CD8-positive, alpha-beta memory T cell (primary cell): ENCODE results near the gene PDLIM7. TPM values are rescaled to one million over a fixed set of nuclear protein-coding genes. Genes with fewer than 3 reads are reported as not detected.
A peak's percentile ranks its signal among the peaks of the same experiment; 100 is the strongest.

Source experiments
- CTCF ChIA-PET: fragments of 350-600 bp; sonication (Branson Sonifier 250); formaldehyde crosslinking; loops from one replicate; lab custom pipeline; 2021; ENCODE audit warnings: antibody characterized with exemption; lab: Charles Lee
- POLR2A ChIA-PET: fragments of 350-600 bp; sonication (Branson Sonifier 250); formaldehyde crosslinking; loops from one replicate; lab custom pipeline; 2021; ENCODE audit warnings: antibody characterized with exemption; lab: Charles Lee
- DNase-seq, 5 donors: peaks; one replicate each; pipeline versions ENCODE4 v3.0.0 to v3.0.0-alpha.2; 2020 to 2022; ENCODE audit warnings: mixed read lengths in 1 of 5
- H3K27ac ChIP-seq: one replicate; pipeline ENCODE4 v1.7.0; 2013; ENCODE audit warnings: low read depth, mild to moderate bottlenecking, low read length, moderate library complexity
- H3K27me3 ChIP-seq: 2 replicates; pipeline ENCODE4 v1.7.0; 2013; ENCODE audit warnings: low read length, mild to moderate bottlenecking; ENCODE audit not compliant: insufficient read depth, poor library complexity, severe bottlenecking
- H3K36me3 ChIP-seq: 2 replicates; pipeline ENCODE4 v1.7.0; 2013; ENCODE audit warnings: mild to moderate bottlenecking, low read length, moderate library complexity; ENCODE audit not compliant: insufficient read depth
- H3K4me1 ChIP-seq: 2 replicates; pipeline ENCODE4 v1.7.0; 2013; ENCODE audit warnings: mild to moderate bottlenecking, low read length, moderate library complexity; ENCODE audit not compliant: insufficient read depth
- H3K4me3 ChIP-seq: 2 replicates; pipeline ENCODE4 v1.7.0; 2013; ENCODE audit warnings: mild to moderate bottlenecking, low read length
- H3K9me3 ChIP-seq: 2 replicates; pipeline ENCODE4 v1.7.0; 2013; ENCODE audit warnings: mild to moderate bottlenecking, low read length
- H3K27ac Mint-ChIP-seq, 8 donors: one replicate each; pipeline ENCODE4 v1.8.0; 2020 to 2021; ENCODE audit warnings: mixed read lengths in 8 of 8, mild to moderate bottlenecking in 6 of 8, inconsistent platforms in 3 of 8, moderate library complexity in 3 of 8
- H3K27me3 Mint-ChIP-seq, 2 donors: one replicate each; pipeline ENCODE4 v1.8.0; 2020 to 2021; ENCODE audit warnings: mixed read lengths in 2 of 2, mild to moderate bottlenecking in 1 of 2, moderate library complexity in 1 of 2
- H3K36me3 Mint-ChIP-seq, 3 donors: one replicate each; pipeline ENCODE4 v1.8.0; 2020 to 2021; ENCODE audit warnings: mixed read lengths in 3 of 3, inconsistent platforms in 1 of 3, mild to moderate bottlenecking in 1 of 3
- H3K4me1 Mint-ChIP-seq, 3 donors: one replicate each; pipeline ENCODE4 v1.8.0; 2020 to 2021; ENCODE audit warnings: mixed read lengths in 3 of 3, inconsistent platforms in 1 of 3, mild to moderate bottlenecking in 1 of 3
- H3K4me3 Mint-ChIP-seq, 7 donors: one replicate each; pipeline ENCODE4 v1.8.0; 2020 to 2021; ENCODE audit warnings: mixed read lengths in 7 of 7, mild to moderate bottlenecking in 6 of 7, moderate library complexity in 4 of 7, inconsistent platforms in 2 of 7
- H3K9me3 Mint-ChIP-seq, 5 donors: one replicate each; pipeline ENCODE4 v1.8.0; 2020 to 2022; ENCODE audit warnings: mixed read lengths in 5 of 5, mild to moderate bottlenecking in 3 of 5, moderate library complexity in 2 of 5, inconsistent platforms in 1 of 5
- polyA plus RNA-seq: library from polyadenylated mRNA; unstranded; fragments of 300-500 nt; fragmentation: Illumina TruSeq; gene quantifications from one replicate; pipeline ENCODE4 v1.2.3, GENCODE V29; 2021
- total RNA-seq, 2 experiments: library from RNA; stranded (reverse); gene quantifications; one replicate each; pipeline ENCODE4 v1.2.3, GENCODE V29; 2021

PDLIM7 gene
- total and polyA plus RNA-seq, 3 experiments from 2014 or later, result 6.0 to 30.4 (median 28.4) TPM

- H3K27me3 ChIP-seq, result no peaks in the 10 kb centered on the region
- Mint-ChIP-seq H3K4me1 (peaks cover 0 to 5% (median 0%) of the 10 kb centered on the region in 3 donors), H3K36me3 (peaks cover 0 to 30% (median 0%) of the 10 kb centered on the region in 3 donors), H3K9me3 (no peaks in the 10 kb centered on the region), H3K4me3 (no peak overlapping the region), H3K27me3 (no peaks in the 10 kb centered on the region), H3K27ac (no peak overlapping the region)
- ChIA-PET POLR2A (no interaction called here), CTCF (interaction anchor here (1.3 to 5.5 kb wide), 2 partner anchors 53 to 118 kb away, joined by 5 to 27 read pairs; no protein-coding TSS in a partner anchor)
- H3K27ac ChIP-seq, result peak overlapping the region; percentile 57
- DNase-seq, result peak in 1 of 5 donors; percentile 43
- H3K36me3 ChIP-seq, result peaks cover 22% of the 10 kb centered on the region
- H3K4me1 ChIP-seq, result no peaks in the 10 kb centered on the region
- H3K4me3 ChIP-seq, result no peak overlapping the region
- no peaks in the 10 kb centered on the region for H3K9me3 ChIP-seq
These were observed 10.8 kb upstream of the PDLIM7 start for GRCh38 chr5:177508221-177508611.

GRCh38 chr5:177507596-177508220 is 10.3 kb upstream of the PDLIM7 start:
- peaks cover 0 to 5% (median 0%) of the 10 kb centered on the region in 3 donors for H3K4me1 Mint-ChIP-seq
- ChIA-PET POLR2A (no interaction called here), CTCF (interaction anchor here (1.0 to 5.5 kb wide), 2 partner anchors 36 to 117 kb away, joined by 3 to 27 read pairs; no protein-coding TSS in a partner anchor)
- H3K4me3 Mint-ChIP-seq, result no peak overlapping the region
- H3K27me3 ChIP-seq, result no peaks in the 10 kb centered on the region
- H3K27ac Mint-ChIP-seq, result peak overlapping the region in 2 of 8 donors; percentile 13 to 58
- no peak overlapping the region for H3K27ac ChIP-seq
- DNase-seq, result peak in 1 of 5 donors; percentile 26
- H3K27me3 Mint-ChIP-seq, result no peaks in the 10 kb centered on the region
- H3K36me3 ChIP-seq, result peaks cover 17% of the 10 kb centered on the region
- H3K36me3 Mint-ChIP-seq, result peaks cover 0 to 25% (median 0%) of the 10 kb centered on the region in 3 donors
- H3K9me3 ChIP-seq, result no peaks in the 10 kb centered on the region
- no peaks in the 10 kb centered on the region for H3K4me1 ChIP-seq
- H3K9me3 Mint-ChIP-seq, result no peaks in the 10 kb centered on the region
- H3K4me3 ChIP-seq, result no peak overlapping the region

GRCh38 chr5:177507165-177507564 is 9.8 kb upstream of the PDLIM7 start:
- Histone ChIP-seq H3K9me3 (no peaks in the 10 kb centered on the region), H3K4me3 (no peak overlapping the region), H3K27me3 (no peaks in the 10 kb centered on the region), H3K4me1 (no peaks in the 10 kb centered on the region), H3K36me3 (peaks cover 12% of the 10 kb centered on the region), H3K27ac (no peak overlapping the region)
- peaks cover 0 to 5% (median 0%) of the 10 kb centered on the region in 3 donors for H3K4me1 Mint-ChIP-seq
- POLR2A ChIA-PET, result no interaction called here
- H3K27ac Mint-ChIP-seq, result peak overlapping the region in 3 of 8 donors; percentile 2 to 37 (median 9)
- CTCF ChIA-PET, result interaction anchor here (1.0 to 5.5 kb wide), 2 partner anchors 35 to 117 kb away, joined by 3 to 27 read pairs; no protein-coding TSS in a partner anchor
- no peak overlapping the region for H3K4me3 Mint-ChIP-seq
- H3K9me3 Mint-ChIP-seq, result no peaks in the 10 kb centered on the region
- H3K27me3 Mint-ChIP-seq, result no peaks in the 10 kb centered on the region
- H3K36me3 Mint-ChIP-seq, result peaks cover 0 to 20% (median 0%) of the 10 kb centered on the region in 3 donors
- no peak for DNase-seq

GRCh38 chr5:177505075-177505474 is 7.7 kb upstream of the PDLIM7 start:
- H3K4me3 ChIP-seq, result no peak overlapping the region
- no peak for DNase-seq
- no peak overlapping the region for H3K27ac ChIP-seq
- H3K4me1 Mint-ChIP-seq, result peaks cover 3 to 5% (median 4%) of the 10 kb centered on the region in 3 donors
- no peaks in the 10 kb centered on the region for H3K27me3 ChIP-seq
- H3K4me1 ChIP-seq, result peaks cover 8% of the 10 kb centered on the region
- H3K9me3 ChIP-seq, result no peaks in the 10 kb centered on the region
- H3K36me3 Mint-ChIP-seq, result peaks cover 0 to 1% (median 0%) of the 10 kb centered on the region in 3 donors
- no peaks in the 10 kb centered on the region for H3K27me3 Mint-ChIP-seq
- H3K36me3 ChIP-seq, result no peaks in the 10 kb centered on the region
- H3K9me3 Mint-ChIP-seq, result no peaks in the 10 kb centered on the region
- ChIA-PET POLR2A (no interaction called here), CTCF (interaction anchor here (0.6 to 12.2 kb wide), 3 partner anchors 11 to 115 kb away, joined by 3 to 116 read pairs (median 27); no protein-coding TSS in a partner anchor)
- H3K4me3 Mint-ChIP-seq, result no peak overlapping the region
- H3K27ac Mint-ChIP-seq, result no peak overlapping the region

- H3K9me3 Mint-ChIP-seq, result no peaks in the 10 kb centered on the region
- H3K4me3 Mint-ChIP-seq, result no peak overlapping the region
- peaks cover 8% of the 10 kb centered on the region for H3K4me1 ChIP-seq
- ChIA-PET POLR2A (no interaction called here), CTCF (interaction anchor here (0.6 to 12.2 kb wide), 5 partner anchors 11 to 186 kb away, joined by 3 to 116 read pairs (median 3); no protein-coding TSS in a partner anchor)
- H3K27me3 Mint-ChIP-seq, result no peaks in the 10 kb centered on the region
- peaks cover 3 to 7% (median 5%) of the 10 kb centered on the region in 3 donors for H3K4me1 Mint-ChIP-seq
- H3K36me3 Mint-ChIP-seq, result no peaks in the 10 kb centered on the region
- H3K36me3 ChIP-seq, result no peaks in the 10 kb centered on the region
- no peaks in the 10 kb centered on the region for H3K9me3 ChIP-seq
- H3K27ac ChIP-seq, result no peak overlapping the region
- DNase-seq, result peak in 1 of 5 donors; percentile 46
- no peak overlapping the region for H3K27ac Mint-ChIP-seq
- no peak overlapping the region for H3K4me3 ChIP-seq
- no peaks in the 10 kb centered on the region for H3K27me3 ChIP-seq
These were observed 7.0 kb upstream of the PDLIM7 start for GRCh38 chr5:177504086-177505056.

- H3K36me3 Mint-ChIP-seq, result no peaks in the 10 kb centered on the region
- H3K27me3 Mint-ChIP-seq, result no peaks in the 10 kb centered on the region
- H3K4me3 Mint-ChIP-seq, result no peak overlapping the region
- Histone ChIP-seq H3K27ac (no peak overlapping the region), H3K4me3 (no peak overlapping the region), H3K27me3 (no peaks in the 10 kb centered on the region), H3K36me3 (no peaks in the 10 kb centered on the region), H3K9me3 (no peaks in the 10 kb centered on the region), H3K4me1 (peaks cover 12% of the 10 kb centered on the region)
- no peak for DNase-seq
- H3K27ac Mint-ChIP-seq, result no peak overlapping the region
- ChIA-PET CTCF (interaction anchor here (0.6 to 12.2 kb wide), 6 partner anchors 32 to 185 kb away, joined by 3 to 116 read pairs (median 56); no protein-coding TSS in a partner anchor), POLR2A (no interaction called here)
- H3K9me3 Mint-ChIP-seq, result no peaks in the 10 kb centered on the region
- H3K4me1 Mint-ChIP-seq, result peaks cover 7 to 11% (median 10%) of the 10 kb centered on the region in 3 donors
These were observed 6.1 kb upstream of the PDLIM7 start for GRCh38 chr5:177503351-177504085.

- Mint-ChIP-seq H3K4me1 (peaks cover 13 to 14% (median 13%) of the 10 kb centered on the region in 3 donors), H3K9me3 (no peaks in the 10 kb centered on the region), H3K27me3 (peaks cover 0 to under 1% of the 10 kb centered on the region in 2 donors), H3K36me3 (no peaks in the 10 kb centered on the region), H3K4me3 (no peak overlapping the region), H3K27ac (no peak overlapping the region)
- ChIA-PET CTCF (interaction anchor here (1.2 to 12.2 kb wide), 9 partner anchors 10 to 193 kb away, joined by 3 to 116 read pairs (median 20); no protein-coding TSS in a partner anchor), POLR2A (no interaction called here)
- H3K27me3 ChIP-seq, result no peaks in the 10 kb centered on the region
- H3K36me3 ChIP-seq, result no peaks in the 10 kb centered on the region
- H3K9me3 ChIP-seq, result no peaks in the 10 kb centered on the region
- H3K27ac ChIP-seq, result no peak overlapping the region
- H3K4me1 ChIP-seq, result peaks cover 15% of the 10 kb centered on the region
- DNase-seq, result no peak
- no peak overlapping the region for H3K4me3 ChIP-seq
These were observed 5.5 kb upstream of the PDLIM7 start for GRCh38 chr5:177502886-177503285.
